Stimulated activated CD8-positive, alpha-beta memory T cell treated with anti-CD3 and anti-CD28 coated beads, Interleukin-15, amount 100 ng/mL, for 4 hours (primary cell): ENCODE results near the gene ASB2.
A peak's percentile ranks its signal among the peaks of the same experiment; 100 is the strongest.

Source experiments
- DNase-seq, 2 donors: peaks; one replicate each; pipeline ENCODE4 v3.0.0-alpha.2; 2020; ENCODE audit warnings: low read depth in 2 of 2

ASB2 gene

DNA sequence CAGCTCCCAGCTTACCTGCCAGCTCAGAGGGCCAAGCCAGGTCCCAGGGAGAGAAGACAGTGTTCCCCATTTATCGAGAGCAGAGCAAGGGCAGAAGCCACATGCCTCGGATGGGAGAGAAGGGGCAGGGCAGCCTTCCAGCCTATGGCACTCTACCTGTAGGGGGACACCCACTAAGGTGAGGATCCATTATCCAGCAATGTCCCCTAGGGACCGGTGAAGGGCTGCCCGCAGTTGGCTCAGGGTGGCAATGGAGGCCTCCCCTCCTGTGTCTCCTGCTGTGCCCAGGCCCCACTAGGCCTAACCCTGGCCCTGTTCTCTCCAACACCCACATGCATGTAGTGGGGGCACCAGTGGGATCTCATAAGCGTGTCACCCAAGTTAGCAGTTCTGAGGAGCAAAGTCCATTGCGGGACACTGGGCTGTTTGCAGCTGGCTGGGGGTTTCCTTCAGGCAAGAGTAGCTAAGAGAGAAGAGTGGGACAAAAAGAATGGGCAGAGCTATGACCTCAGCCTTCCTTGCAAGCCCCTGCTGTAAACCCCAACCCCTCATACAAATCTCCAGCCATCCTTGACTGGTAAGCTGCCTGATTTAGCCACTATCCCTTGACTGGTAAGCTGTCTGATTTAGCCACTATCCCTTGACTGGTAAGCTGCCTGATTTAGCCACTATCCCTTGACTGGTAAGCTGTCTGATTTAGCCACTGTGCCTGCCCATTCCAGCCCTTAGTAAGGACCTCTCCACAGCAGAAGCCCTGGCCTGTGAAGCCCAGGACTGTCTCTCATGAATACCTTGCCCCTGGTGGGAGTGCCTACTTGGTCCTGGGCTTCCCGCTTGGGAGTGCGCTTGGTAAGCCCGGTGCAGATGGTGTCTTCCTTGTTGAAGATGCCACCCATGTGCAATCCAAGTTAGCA, 5.2 kb upstream of the ASB2 start:
- no peak for DNase-seq

DNA sequence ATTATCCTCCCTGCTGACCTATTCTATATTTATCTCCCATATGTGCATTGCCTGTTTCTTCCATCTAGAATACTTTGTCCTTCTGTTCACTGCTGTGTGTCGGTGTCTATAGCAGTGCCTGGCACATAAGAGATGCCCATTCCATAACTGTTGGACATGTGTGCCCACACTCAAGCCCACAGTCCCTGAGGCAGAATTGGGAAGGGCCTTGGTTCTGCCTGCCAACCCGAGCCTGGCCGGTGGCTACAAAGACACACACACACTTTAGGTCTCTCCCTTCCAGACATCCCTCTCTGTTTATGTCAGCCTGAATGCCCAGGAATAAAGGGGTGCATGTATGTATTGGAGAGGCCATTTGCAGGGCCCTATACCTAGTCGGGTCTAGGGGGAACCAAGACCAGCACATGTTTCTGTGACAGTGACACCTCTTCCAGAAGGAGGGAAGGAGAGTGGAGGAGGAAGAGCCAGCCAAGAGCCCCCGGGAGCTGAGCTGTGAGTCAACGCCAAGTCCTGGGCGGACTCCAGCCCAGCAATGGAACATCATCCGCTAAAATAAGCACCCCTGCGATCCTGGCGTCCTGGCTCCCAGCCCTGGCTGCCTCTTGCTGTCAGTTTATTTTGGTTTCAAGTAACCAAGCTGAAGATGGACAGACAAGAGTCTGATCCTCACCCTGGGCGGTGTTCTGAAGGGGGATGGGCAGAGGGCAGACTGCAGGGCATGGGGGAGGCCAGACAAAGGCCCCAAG, 4.3 kb upstream of the ASB2 start:
- DNase-seq: no peak

DNA sequence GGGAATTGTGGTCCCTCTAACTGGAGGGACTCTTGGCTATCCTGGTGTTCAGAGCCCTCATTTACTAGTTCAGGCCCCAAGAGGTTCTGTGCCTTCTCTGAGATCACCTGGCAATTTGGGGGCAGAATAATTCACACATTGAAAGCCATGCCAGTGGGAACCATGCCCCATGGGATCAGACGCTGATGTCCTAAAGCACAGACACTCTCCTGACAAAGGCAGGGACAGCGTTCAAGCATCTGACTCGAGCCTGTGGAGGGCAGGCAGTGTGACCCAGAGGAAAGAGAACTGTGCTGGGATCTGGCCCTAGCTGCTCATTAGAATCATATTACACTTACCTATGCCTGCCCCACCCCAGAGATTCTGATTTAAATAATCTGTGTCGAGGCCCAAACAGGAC, 2.4 kb upstream of the ASB2 start:
- no peak for DNase-seq

DNA sequence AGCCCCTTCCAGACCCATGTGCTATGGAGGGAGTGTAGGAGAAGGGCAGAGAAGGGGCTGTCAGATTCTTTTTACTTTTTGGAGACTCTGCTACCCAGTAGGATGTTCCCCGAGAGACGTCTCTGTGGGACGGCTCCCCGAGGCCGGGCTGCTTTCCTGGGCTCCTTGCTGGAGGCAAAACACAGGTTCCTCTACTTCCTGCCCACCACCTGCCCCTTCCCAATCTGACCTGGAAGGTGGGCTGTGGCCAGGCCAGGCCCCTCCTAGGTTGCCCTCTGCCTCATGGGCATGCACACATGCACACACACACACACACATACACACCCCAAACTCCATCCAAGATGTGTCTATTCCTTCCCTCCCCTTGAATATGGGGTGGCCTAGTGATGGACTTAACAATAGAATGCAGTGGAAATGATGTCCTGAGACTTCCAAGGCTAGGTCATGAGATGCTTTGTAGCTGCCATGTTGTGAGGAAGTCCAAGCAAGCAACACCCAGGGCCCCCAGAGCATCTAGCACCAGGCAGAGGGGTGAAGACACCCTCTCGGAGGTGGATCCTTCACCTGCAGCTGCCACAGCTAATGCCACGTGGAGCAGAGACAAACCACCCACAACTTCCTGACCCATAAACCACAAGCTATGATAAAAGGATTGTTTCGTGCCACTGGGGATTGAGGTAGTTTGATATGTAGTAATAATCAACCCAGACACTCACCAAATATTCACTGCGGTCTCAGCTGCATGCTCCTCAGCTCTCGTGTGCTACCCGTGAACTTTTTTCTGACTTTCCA, 1.6 kb upstream of the ASB2 start:
- DNase-seq: peak in 1 of 2 donors; percentile 71

DNA sequence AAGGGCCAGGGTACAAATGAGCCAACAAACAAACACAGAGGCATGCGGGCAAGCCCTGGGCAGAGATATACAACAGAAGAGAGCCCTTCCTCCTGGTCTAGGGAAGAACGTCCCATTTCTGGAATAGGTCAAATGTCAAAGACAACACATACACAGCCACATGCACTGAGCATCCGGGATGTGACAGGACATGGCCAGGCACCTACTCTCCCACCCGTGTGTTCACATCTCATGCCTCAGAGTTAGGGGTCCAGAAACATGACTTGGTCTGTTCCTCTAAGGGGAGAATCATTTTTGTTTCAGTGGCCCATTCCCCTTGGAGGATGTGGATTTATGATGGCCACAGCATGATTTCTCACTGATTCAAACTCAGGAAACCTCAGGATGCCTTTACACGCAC, 801 bp upstream of the ASB2 start:
- no peak for DNase-seq

DNA sequence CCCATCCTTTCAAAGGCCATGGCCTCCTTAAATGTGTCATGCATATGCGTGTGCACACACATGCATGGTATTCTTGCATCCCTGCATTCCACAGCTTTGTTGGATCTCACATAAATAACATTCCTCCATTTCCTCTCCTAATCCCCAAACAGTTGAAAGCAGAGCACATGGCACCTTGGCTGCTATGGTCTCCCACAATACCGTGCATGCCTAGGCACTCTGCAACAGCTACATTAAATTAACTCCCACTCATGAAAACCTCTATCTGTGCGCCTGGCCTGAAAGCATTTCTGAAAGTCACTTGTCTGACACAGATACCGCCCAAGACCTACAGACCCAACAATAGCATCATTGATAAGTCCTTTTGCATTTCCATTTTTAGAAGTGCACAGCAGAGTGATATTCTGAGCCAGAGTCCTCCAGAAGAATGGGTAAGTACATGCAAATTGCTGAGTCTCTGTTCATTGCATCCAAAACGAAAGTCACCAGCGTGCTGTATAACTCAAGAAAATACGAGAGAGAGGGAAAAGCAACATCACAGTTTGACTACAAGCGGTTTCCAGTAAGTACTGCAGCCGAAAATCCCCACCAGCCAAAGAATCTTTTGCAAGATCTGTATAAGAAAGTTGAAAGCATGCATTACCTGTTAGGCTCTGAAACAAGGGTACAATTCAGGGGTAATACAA, 436 bp downstream of the ASB2 start:
- DNase-seq: no peak

DNA sequence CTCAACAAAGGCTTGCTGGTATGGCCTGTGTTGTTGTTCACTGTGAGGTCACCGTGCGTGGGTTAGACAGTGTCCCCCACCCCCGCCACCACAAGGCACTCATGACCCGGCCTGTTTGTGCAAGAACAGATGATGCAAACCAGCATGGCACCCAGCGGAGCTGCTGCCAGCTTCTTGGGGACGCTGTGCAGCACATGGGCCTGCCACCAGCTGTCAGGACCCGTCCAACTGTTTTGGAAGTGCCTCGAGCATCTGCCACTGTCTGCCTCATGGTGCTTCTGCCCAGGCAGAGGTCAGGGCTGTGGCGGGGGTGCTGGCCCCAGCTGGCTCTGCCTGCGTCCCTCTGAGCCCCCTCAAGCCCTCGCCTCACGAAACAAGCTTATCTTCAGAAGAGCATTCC, 1.5 kb downstream of the ASB2 start:
- no peak for DNase-seq

DNA sequence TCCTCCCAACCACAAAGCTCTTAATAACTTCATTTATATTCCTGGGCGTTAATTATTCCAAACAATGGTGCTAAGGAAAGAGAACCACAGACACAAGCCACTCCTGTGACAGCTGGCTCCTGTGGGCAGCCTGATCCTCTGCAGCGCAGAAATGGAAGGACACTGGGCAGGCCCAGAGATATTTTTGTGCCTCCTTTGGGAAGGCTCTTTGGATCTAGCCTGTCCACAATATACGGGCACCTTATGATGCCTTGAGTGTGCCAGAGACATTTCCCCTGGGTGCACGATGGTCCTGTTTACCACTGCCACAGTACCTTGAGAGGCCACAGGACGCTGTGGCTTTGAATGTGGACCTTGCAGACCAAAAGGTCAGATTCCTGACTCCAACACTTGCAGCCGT, 2.1 kb downstream of the ASB2 start:
- DNase-seq: no peak

DNA sequence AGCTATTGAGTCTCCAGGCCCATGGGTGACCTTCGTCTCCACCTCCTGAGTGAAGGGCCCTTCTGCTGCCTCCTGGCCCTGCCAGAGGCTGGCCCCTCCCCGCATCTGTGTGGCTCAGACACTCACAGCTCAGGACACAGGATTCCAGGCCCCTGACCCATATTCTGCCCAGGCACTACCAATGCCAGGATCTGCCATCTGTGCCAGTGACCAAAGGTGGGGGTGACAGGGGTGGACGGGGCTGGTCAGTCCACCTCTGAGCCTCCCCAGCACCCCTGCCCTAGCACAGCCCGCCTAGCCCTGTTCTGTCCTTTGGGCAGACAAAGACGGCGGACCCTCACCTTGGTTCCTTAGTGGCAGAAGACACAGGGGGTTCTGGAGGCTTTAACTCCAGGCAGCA, 2.8 kb downstream of the ASB2 start:
- DNase-seq: no peak

DNA sequence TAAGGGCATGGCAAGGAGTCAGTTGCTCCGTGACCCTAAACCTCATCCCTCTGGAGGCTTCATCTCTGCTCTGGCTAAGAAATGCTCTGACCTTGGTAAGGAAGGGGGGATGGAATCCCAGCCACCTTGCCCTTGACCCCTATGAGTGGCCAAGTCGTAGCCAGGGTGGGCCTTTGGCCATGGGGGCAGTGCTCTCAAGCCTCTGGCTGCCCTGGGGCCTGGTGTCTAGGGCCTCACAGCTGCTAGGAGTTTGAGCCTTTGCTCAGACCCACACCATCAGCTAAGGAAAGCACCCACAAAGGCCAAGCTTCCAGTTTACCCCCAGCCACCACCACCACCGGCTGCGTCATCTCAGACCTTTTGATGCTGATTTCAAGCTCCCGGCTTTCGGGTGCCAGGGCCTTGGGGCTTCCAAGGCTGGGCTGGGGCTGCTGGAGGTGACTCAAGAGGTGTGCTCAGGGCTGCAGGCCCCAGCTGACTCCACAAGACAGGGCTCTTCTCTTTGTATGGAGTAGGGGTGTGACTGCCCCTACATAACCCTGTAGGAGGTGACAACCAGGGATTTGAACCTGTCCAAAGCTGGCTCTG, 3.7 kb downstream of the ASB2 start:
- DNase-seq: no peak

DNA sequence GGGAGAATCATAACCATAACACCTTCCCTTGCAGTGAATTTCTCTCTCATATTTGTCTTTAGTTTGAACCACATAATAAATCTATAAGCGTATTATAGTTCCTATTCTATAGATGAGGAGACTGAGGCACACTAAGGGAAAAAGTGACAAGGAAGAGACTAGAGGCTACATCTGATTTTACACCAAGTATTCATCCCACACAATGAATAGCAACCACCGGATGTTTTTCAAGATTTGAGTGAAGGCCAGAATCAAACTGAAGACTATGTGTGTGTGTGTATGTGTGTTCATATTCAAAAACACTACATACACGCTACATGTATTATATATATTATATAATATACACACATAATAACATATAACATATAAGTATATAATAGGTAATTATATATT, 4.7 kb downstream of the ASB2 start:
- DNase-seq: no peak

DNA sequence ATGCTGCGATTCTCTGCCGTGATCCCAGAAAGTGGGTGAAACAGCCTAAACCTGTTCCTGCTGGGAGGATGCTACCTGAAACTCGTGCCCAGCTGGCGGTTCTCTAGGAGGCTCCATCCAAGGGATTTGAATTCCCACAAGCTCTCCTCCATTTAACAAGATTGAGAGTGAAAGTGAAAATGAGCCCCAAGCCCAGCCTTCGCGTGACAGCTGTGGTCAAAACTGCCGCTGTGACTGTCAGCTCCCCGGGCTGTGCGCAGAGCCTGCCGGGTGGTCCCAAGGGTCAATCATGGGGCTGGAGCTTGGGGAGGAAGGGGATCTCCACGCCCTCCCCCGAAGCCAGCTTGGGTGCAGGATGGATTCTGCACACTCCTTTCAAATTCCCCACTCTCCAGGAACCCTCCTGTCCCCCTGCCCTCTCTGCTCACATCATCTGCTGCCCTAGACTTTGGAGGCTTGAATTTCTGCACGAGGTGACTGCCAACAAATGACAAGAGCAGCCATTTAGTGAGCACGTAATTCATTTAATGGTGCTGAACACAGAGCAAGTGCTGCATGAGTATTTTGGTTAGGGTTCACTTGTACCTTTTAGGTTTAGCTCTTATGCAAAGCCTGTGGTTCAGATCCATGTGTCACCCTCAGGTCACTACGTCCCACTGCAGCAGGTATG, 5.3 kb downstream of the ASB2 start:
- peak in 1 of 2 donors; percentile 38 for DNase-seq

DNA sequence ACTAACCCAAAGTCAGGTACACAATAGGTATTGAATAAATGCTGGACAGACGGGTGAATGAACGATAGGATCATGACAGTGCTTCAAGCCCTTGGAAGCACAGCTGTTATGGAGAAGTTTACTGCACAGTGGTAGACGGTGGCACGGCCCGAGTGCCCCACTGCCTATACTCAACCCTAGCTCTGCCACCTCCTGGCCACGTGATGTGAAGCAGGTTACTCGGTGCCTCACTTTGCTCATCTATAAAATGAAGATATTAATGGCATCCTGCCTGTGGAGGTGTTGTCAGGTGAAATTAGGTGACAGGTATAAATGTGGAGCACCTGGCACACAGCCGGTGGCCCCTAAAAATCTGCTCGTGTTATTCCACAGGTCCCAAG, 5.8 kb downstream of the ASB2 start:
- DNase-seq: peak in 1 of 2 donors; percentile 57

DNA sequence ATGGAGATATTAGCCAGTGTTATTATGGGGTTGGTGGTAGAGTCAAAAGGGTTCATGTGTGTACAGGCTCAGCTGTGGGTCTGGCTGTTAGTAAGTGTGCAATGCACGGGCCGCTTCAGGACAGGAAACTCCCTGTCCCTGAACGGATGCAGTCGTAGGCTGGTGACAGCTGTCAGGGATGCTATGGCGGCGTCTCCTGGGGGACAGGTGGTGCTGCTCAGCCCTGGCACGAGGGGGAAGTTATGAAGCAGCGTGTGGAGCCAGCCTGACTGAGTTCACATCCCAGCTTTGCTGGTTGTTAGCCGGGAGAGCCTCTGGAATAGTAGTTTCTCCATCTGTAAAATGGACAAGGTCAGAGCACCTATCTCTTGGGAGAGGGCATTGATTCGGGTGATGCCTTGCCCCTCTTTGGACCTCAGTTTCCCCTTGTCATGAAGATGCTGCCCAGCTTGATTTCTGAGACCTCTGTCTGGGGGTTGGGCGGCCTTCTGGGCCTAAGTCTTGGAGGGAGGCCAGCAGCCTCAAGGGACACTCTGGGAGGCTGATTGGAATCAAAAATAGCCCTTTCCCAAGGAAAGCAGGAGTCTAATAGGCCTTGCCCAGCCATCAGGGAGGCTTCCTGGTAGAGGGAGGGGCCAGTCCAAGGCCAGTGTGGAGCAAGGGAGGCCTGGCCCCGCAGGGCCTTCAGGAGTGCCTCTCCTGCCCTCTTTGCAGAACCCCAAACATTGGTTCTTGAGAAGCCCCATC, 7.1 kb downstream of the ASB2 start:
- no peak for DNase-seq

DNA sequence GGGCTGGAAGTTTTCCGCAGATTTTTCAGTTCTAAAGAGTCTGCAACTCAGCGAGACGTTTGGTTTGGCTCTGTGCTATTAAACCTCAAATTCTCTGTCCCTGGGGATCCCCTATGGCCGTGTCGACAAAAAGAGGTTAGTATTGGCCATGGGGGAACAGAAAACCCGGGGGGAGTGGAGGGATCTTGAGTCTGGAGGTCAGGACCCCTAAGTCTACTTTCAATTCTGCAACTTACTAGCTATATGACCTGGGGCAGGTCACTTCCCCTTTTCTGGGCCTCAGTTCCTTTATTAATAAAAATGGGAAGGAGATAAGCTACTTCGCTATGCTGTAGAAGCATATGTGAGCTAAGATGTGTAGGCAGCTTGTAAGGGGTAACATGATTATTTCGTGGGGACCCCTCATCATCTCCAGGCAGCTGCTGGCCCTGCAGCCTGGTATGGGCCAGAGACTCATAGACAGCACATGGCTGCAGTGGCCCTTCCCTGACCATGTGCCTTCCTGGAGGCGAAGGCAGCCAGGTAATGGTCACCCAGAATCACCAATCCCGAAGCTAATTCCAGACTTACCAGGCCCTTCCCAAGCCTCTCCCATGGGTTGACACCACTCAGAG, 8.6 kb downstream of the ASB2 start:
- DNase-seq: no peak

DNA sequence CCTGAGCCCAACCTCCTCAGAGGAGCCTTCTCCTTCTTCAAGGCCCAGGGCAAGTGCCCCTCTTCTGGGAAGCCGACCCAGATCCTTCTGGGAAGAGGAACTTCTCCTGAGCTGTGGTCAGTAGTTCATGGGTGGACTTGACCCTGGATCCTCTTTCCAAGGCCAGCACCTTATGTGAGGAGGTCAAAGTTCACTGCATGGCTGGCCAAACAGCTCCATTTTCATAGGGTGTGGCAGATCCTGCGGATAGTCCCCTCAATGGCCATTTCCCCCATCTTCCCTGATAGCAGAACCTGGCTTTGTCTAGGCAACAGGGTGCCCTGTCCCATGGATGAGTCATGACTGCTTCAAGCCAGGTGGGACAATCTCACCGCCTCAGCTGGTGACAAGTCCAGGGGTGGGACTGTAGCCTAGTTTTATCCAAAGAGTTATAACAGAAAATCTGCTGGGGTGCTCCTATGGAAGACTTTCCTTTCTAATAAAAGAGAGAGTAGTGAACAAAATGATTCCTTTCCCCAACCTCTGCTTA, 10.4 kb downstream of the ASB2 start:
- DNase-seq: no peak

DNA sequence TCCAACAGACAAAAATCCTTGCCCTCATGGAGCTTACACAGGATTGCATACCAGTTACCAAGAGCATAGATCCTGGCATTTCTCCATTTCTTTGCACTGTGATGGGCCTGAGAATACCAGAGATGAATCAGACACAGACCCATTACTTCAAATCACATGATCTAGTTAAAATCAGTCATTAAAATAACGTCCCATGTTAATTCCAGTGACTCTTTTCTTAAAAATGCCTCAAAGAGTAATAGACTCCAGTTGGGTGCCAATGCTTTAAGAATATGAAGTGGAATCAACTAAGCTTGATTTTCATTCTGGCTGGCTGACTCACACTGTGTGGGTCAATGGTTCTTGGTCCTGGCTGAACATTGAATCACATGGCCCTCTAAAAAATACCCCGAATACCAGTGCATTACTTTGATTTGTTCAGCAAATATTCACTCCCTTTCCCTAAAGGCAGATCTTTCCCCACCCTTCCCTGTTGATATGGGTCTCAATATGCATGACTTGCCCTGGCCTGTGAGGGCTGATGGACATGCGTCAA, 11.0 kb downstream of the ASB2 start:
- no peak for DNase-seq

DNA sequence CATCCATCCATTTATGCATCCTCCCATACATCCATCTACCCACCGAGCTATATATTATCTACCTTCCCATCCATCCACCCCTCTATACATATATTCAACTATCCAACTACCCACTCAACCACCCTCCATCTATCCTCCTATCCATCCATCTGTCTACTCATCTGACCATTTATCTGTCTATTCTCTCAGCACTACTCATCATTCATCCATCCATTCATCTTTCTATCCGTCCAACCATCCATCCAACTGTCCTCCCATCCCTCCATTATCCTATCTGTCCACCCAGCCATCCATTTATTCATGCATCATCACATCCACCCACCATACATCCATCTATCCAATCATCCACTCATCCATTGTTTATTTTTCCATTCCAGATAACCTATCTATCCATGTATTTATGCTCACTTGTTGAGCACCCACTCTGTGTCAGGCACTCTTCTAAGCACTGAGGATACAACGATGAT, 11.5 kb downstream of the ASB2 start:
- DNase-seq: no peak

DNA sequence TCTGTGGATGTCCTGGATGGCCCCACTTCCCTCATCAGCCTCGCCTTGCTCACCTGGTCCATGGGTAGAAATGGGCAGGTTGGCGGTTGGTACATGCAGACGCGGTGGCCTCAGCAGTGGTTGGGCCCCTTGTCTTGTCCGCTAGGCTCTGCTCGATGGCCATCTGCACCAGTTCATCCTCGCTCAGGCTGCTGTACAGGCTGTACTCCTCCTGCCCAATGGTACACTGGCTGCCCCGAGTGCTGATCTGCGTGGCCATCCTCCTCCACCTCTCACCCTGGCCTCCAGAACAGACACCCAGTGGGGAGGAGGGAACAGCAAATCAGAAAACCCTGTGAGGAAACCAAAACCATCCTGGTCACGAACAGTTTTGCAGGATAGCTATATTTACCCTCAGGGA, 12.1 kb downstream of the ASB2 start:
- no peak for DNase-seq
